NCI-H524 treated with DMSO at 0.1 percent for 48 hours (cell line): ENCODE results near the gene NCKAP5L.
"Not testable (repeated sequence)": the region's sequence is repeated elsewhere in the genome, so short reads cannot be mapped to it uniquely, and the experiment has no call there.

Source experiments
- DNase-seq: peaks from one replicate; lab custom pipeline; 2025; lab: John Stamatoyannopoulos, UW

Gene NCKAP5L

DNA sequence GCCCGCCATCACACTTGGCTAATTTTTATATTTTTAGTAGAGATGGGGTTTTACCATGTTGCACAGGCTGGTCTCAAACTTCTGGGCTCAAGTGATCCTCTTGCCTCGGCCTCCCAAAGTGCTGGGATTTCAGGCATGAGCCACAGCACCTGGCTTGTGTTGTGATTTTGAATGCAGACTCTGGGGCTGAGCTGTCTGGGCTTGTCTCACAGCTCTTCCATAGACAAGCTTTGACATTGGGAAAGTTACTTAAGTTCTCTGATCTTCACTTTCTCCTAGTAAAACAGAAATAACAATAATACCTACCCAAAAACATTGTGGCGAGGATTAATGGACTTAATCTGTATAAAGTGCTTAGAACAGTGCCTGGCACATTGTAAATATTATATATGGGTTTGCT is 50.9 kb downstream of the NCKAP5L start:
- DNase-seq: no peak

DNA sequence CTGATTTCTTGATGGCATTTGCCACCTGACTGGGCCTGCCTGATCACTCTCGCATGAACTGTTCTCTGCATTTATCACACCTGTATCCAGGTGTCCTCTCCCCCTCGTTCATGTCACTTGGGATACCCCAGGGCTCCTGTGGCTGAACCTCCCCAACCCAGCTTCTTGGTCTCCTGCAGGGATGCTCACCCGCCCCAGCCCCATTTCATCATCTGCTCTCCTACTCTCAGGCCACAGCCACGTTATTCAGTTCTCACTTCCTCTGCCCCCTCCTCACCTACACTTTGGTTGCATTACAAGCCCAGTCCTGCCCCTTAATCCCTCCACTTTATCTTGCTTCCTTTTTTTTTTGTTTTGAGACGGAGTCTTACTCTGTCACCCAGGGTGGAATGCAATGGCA is 51.4 kb downstream of the NCKAP5L start:
- DNase-seq: no peak

DNA sequence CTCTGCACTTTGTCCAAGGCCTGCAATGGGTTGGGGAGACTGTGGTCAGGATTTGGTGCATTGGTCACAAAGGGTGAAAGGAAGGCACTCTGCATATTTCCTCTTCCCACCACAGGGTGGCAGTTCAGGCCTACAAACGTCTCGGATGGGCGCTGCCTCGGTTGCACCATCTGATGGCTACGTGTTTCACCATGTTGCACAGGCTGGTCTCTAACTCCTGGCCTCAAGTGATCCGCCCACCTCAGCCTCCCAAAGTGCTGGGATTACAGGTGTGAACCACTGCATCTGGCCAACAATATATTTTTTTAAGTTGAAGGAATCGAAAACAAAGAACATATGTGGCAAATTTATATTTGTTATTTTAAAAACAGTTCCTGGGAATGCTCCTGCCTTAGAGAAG is 51.8 kb downstream of the NCKAP5L start:
- DNase-seq: no peak

DNA sequence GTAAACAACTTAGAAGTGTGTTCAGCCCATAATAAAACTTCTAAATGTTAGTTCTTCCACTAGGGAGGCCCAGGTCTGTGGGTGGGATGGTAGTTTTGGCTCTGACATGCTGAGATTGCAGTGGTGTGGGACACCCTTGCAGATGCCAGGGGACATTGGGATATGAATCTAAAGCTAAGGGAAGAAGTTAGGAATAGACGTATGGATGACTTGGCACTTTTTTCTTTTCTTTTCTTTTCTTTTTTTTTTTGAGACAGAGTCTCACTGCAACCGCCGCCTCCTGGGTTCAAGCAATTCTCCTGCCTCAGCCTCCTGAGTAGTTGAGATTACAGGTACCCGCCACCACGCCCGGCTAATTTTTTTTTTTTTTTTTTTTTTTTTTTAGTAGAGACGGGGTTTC is 55.1 kb downstream of the NCKAP5L start:
- not testable (repeated sequence) for DNase-seq

DNA sequence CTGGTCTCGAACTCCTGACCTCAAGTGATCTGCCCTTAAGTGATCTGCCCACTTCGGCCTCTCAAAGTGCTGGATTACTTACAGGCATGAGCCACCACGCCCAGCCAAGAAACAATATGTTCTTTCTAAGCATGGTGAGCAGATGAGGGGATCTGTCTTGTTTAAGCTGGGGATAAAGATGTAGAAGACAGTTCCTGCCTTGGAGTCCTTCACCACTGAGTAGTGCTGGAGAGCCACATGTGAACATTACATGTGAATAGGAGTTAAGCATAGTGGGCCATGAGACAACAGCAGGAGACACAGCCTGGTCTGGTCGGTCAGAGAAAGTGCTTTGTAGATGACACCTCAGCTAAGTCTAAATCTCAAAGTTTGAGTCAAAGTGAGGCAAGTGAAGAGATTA is 60.9 kb downstream of the NCKAP5L start:
- DNase-seq: no peak

DNA sequence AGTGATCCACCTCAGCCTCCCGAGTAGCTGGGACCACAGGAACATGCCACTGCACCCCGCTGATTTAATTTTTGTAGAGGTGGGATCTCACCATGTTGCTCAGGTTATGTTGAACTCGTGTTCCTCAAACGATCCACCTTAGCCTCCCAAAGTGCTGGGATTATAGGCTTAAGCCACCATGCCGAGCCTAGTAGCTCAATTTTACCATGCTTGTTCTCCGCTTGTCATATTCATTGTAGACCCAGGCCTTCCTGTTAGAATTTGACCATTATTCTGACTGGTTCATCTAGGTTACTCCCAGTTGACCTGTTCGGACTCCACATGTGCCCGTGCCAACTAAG is 62.1 kb downstream of the NCKAP5L start:
- DNase-seq: no peak

DNA sequence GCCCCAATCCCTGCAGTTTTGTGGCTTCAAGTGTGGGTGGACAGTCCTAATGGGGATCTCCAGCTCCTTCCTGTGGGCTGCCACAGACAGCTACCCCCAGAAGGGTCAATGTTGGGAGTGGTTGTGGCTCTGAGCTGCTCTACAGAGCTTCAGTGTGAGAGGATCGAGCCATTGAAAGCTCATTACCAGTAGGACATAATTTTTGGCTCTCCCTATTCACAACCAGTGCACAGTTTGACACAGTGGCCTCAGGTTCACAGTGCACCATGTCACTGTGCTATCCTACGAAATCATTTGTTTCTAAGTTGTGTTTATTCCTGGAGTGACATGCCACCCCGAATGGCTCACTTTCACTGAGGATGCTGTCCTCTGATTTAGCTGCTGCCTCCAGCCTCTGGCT is 64.1 kb downstream of the NCKAP5L start:
- no peak for DNase-seq

DNA sequence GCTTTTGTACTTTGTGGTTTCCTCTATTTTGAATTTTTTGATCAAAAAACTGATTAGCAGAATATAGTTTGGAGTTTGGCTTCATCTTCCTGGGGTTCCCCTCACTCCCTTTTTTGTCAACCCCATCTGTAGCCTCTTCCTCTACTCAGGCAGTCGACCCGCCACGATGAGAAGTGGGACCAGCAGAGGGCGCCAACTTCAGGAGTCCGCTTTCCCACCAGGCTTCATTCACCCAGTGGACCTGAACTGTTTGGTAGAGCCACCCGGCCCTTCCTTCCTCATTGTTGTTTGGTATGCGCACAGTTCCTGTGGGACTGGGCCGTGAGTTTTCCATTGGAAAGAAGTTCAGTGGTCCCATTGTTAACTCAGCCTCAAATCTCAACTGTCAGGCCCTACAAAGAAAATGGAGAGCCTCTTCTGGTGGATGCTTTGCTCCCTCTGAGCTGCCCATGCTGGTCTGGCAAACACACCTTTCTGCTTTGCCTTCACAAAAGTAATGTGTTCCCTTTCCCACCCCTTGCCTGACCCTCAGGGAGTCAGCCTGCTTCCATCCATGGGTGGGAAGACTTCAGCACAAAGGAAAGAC is 65.1 kb downstream of the NCKAP5L start:
- DNase-seq: no peak

DNA sequence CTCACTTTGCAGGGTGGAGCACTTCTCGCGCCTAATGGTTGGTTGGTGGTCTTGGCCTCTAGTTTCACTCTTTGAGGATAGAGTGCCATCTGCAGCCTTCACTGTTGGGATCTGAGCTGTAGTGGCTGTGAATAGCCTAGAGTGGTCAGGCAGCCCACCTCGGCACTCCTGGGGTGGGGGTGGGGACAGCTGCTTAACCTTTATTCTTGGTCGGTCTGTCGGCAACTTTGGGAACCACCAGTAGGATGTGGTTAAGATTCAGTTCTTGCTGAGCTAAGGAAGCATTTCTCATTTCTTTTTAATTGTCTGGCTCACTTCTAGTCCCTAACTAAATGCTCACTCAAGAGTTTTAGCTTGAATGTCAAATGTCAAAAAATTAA is 65.8 kb downstream of the NCKAP5L start:
- DNase-seq: no peak

DNA sequence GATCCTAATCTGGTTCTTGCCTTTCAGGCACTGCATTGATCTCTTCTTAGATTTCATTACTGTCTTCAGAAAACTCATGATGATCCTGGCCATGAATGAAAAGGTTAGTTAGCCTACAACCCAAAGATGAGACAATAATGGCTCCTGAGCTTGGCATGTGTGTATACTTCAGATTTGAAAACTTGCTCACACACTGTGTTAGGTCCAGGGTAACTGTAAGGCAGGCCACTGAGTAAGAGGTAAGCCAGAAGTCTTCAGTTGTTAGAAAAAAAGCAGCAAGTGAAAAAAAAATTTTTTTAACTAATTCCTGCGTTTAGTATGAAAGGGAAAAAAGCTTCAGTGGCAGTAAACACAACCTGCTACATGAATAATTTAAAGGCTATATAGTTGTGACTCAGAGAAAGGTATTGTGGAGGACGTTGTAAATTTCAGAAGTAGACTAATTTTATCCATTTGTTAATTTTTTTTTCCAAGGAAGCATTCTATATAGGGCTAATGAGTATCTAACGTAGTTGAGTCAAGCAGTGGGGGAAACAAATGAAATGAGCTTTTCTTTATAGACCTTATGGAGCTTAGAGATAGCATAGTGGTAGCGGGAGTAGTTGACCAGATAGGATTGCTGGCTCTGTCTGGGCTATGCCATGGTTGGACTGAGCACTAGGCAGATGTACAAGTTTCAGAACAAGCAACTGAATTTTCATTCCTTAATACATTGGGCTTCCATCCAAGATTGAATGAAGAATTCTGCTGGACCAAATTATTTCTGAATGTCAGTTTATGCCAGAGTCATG is 66.3 kb downstream of the NCKAP5L start:
- DNase-seq: no peak

DNA sequence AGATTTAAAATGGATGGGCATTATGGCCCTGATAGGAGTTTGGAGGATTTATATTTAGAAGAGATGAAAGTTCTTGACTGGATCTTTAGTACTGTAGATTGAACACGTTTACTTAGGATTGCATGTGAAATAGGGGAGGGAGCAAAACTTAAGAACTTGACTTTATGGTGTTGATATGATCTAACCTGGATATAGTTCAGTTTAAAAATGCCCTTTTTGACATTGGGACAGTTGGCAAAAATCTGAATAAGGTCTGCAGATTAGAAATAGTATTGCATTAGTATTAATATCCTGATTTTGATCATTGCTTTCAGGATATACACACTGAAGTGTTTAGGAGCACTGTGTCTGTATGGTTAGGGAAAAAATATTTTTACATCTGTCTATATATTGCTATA is 77.2 kb downstream of the NCKAP5L start:
- no peak for DNase-seq

DNA sequence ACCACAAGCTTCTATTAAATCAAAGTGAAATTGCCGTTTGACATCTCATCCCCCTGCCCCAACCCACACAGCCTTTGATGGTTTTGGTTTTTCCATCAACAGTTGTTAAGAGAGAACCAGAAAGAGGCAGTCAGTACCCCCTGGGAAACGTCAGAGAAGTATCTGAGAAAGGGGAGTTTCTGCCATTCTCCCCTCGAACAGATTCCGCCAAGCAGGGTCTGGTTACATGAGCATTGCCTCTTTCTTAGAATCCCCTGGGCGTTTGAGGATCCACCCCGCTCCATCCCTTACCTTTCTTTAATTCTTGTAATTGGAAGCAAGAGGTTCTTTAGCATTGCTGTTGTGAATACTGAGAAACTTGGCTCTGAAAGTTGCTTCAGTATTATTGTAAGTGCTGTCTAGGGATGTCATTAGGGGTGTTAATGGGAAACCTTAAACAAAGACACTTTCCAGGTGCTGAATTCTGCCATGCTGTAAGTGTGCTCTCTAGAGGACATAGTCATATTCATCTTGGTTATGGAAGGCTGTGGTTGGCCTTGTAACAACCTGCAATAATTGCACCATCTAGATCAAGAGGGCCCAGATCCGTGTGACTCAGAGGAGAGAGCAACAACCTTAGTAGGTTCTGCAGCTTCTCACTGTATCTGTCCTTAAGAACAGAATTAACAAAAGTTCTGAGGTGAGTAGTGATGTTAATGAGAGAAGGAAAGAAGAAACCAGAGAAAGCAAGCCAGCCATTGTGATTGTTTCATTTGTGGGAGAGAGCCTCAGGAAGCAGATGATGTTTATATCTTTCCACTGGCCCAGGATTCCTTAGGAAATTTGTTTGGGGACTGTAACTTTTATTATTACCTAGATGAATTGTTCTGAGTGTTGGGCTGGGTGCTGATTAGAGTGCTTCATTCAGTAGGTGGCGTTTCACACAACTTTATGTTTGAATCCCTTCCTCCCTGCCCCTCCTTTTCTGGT is 77.9 kb downstream of the NCKAP5L start:
- DNase-seq: no peak

DNA sequence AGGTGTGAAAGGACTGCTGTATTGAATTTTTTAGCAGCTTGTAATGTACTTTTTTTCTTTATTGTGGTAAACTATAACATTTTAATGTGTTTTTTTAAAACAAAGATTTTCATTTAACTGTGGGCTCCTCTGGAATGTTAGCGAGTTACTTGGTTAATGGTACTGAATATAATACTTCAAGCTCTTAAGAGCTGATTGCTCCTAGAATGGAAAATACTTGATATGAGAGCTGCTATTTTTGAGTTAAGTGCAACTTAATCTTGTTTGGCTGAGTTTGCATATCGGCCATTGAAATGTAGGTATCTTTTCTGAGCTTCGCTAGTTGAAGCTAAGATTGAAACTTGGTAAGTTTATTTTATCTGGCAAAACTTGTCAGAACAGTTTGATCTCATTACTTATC is 79.4 kb downstream of the NCKAP5L start:
- no peak for DNase-seq

DNA sequence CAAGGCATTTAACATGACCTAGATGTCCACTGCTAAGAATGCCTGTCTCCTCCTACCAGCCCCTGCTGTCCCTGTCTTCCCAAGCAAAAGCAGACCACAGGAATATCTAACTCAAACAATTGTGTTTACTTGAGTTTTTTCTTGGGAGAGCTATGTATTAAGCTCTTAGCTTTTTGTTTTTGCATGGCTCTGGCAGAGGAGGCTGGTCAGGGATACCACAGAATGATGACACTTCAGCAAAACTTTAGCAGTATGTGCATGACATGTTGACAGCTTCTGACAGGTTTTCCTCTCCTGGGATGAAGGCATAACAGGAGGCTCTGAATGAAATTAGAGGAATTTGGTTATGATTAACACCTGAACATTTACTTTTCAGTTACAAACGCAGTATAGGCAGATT is 79.9 kb downstream of the NCKAP5L start:
- DNase-seq: no peak

DNA sequence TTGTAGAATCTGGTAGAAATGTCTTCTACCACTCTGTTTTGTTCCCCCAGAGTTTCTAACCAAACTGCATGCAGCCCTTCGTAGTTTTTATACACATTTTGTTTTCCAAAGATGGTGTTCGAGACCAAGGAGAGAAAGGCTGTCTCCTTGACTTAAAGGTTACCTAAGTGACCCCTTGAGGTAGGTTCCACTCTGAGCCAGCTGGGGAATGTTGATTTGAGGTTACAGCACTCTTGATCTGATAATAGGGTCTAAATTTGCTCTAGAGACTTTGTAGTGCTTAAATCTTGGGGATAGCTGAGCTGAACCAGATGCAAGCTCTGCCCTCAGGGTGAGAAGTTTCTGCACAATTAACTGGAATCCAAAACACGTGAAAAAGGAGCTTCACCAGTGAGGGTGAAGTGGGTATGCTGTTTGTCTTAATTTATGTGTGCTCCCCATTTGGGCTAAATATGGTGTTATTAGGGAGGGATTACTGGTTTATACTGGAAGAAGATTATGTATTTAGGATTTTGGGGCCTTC is 83.8 kb downstream of the NCKAP5L start:
- no peak for DNase-seq

DNA sequence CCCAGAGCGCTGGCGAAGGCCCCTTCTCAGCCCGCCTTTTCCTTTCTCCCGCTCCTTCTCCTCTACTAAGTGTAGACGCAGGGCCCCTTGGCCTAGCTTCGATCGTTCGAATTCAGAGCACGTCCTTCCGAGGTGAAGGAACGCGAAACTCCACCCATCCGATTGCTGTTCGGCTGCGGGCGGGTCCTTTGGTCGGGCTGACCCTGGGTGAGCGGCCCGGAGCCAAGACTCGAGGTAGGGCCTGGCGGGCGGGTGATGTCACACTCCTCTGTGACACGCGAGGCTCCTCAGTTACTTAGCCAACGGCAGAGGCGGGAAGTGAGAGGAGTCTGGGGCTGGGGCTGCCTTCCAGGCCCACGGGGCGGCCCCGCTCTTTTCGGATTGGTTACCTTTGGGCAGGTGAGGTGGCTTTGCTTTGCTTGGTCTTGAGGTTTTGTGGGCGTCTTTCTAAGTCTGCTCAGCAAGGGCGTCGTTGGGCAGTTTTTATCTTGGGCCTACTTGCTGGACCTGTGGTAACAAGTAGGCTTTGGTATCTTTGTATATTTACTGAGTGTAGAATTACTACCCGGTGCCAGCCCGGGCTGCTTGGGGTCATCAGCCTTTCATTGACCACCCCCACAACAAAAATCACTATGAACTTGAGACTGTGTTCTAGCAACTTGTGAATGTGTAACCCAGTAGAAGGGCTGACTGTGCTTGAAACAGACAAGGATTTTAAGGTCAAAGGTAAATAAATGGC is 86.2 kb downstream of the NCKAP5L start:
- DNase-seq: no peak
